NCI-H1105 treated with DMSO at 0.1 percent for 48 hours (cell line): ENCODE data around the gene PLIN1.

Experiments used
- DNase-seq: peaks from one replicate; lab custom pipeline; 2025; lab: John Stamatoyannopoulos, UW

The PLIN1 gene

GRCh38 chr15:89672221-89673164 is 6.7 kb downstream of the PLIN1 start:
- DNase-seq, result no peak

- DNase-seq, result no peak
Observed at GRCh38 chr15:89671687-89672086, 7.5 kb downstream of the PLIN1 start.

- no peak for DNase-seq
Observed at GRCh38 chr15:89670971-89671560, 8.1 kb downstream of the PLIN1 start.

GRCh38 chr15:89669941-89670340 is 9.2 kb downstream of the PLIN1 start:
- DNase-seq, result no peak

- no peak for DNase-seq
Observed at GRCh38 chr15:89669309-89669865, 9.8 kb downstream of the PLIN1 start.

GRCh38 chr15:89668171-89668570 is 11.0 kb downstream of the PLIN1 start:
- DNase-seq, result no peak

GRCh38 chr15:89667706-89667960 is 11.5 kb downstream of the PLIN1 start:
- DNase-seq, result no peak

- DNase-seq, result no peak
Observed at GRCh38 chr15:89666858-89667705, 12.1 kb downstream of the PLIN1 start.

- no peak for DNase-seq
Observed at GRCh38 chr15:89666184-89666857, 12.8 kb downstream of the PLIN1 start.

GRCh38 chr15:89665449-89666181 is 13.6 kb downstream of the PLIN1 start:
- no peak for DNase-seq

- DNase-seq, result no peak
Observed at GRCh38 chr15:89664441-89665350, 14.5 kb downstream of the PLIN1 start.

- DNase-seq, result no peak
Observed at GRCh38 chr15:89662893-89663626, 16.1 kb downstream of the PLIN1 start.

- DNase-seq, result no peak
Observed at GRCh38 chr15:89660556-89660955, 18.6 kb downstream of the PLIN1 start.

- no peak for DNase-seq
Observed at GRCh38 chr15:89659295-89659694, 19.9 kb downstream of the PLIN1 start.

- DNase-seq, result no peak
Observed at GRCh38 chr15:89657686-89658200, 21.4 kb downstream of the PLIN1 start.

- no peak for DNase-seq
Observed at GRCh38 chr15:89656116-89656815, 22.9 kb downstream of the PLIN1 start.

GRCh38 chr15:89654847-89655805 is 24.0 kb downstream of the PLIN1 start, which contains the start of gene KIF7:
TSS of gene KIF7 (minus strand) at chr15:89655467. CDS start at chr15:89652930, 2,537 bp downstream.
- DNase-seq, result peak; percentile 12
